AG08395 (cell line): ENCODE results near the gene UBXN4.
"Not testable (repeated sequence)": the region's sequence is repeated elsewhere in the genome, so short reads cannot be mapped to it uniquely, and the experiment has no call there.

ENCODE experiments used
- DNase-seq: peaks from one replicate; pipeline ENCODE4 v3.0.0; 2012; ENCODE audit warnings: mixed read lengths, low spot score

The UBXN4 gene

DNA sequence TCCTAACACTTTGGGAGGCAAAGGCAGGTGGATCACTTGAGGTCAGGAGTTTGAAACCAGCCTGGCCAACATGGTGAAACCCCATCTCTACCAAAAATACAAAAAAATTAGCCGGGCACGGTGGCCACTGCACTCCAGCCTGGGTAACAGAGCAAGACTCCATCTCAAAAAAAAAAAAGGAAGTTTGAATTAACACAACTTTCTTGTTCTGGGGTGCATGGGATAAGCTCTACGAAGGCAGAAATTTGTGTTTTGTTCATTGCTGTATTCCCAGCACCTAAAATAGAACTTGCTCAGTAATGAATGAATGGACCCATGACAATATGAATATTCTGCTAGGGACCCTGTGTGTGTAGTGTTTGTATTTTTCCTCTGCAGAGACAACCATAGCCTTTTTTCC is 66.2 kb downstream of the UBXN4 start:
- not testable (repeated sequence) for DNase-seq

- DNase-seq = no peak
Observed at GRCh38 chr2:135812907-135813511, 71.4 kb downstream of the UBXN4 start.

DNA sequence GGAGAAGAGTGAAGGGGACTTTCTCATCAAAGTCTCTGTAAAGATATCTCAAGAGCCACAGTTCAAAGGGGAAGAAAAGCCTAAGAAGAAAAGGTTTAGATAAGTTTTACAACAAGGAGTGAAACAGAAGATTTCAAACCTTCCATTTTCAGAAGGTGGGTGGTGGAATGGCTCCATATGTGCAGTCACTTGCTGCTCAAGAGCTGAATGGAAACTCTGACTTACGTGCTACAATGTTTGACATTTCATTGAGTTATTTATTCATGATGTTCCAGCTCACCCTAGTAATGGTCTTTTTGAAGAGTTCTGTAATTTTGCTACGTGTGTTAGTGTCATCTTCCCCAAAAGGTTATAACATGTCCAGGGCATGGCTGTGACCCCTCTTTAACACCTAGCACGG is 73.6 kb downstream of the UBXN4 start:
- DNase-seq = no peak

DNA sequence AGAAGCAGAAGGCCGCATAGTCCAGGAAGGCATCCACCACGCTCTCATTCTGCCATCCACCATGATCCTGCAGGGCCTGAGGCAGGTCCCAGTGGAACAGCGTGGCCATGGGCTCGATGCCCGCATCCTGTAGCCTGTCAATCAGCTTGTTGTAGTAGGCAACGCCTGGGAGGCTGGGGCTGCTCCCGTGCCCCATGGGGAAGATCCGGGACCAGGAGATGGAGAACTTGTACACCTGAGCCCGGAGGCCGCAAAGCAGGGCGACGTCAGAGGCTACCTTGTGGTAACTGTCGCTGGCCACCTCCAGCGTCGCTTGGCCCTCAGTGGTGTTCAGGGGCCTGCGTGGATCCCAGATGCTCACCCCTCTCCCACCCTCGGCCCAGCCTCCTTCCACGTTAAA is 75.8 kb downstream of the UBXN4 start:
- no peak for DNase-seq

- DNase-seq = no peak
Observed at GRCh38 chr2:135817951-135818350, 76.3 kb downstream of the UBXN4 start.

GRCh38 chr2:135818937-135819610 is 77.4 kb downstream of the UBXN4 start:
- peak; percentile 41 for DNase-seq

- DNase-seq = no peak
Observed at GRCh38 chr2:135820003-135820618, 78.5 kb downstream of the UBXN4 start.

DNA sequence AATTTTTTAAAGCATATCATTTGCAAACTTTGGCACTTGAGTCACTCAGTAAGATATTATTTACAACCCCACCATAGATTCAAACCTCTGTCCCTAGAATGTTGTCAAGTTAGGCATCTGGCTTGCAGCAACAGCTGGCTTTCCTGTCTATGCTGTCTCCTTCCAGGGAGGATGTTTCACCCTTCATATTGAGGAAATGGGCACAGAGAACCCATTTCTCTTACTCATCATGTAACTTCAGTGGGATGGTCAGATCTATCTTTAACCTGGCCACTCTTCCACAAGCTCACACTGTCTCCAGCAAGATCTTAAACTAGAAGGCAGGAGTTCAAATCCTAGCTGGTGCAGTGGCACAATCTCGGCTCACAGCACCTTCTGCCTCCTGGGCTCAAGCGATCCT is 79.5 kb downstream of the UBXN4 start:
- DNase-seq = no peak

DNA sequence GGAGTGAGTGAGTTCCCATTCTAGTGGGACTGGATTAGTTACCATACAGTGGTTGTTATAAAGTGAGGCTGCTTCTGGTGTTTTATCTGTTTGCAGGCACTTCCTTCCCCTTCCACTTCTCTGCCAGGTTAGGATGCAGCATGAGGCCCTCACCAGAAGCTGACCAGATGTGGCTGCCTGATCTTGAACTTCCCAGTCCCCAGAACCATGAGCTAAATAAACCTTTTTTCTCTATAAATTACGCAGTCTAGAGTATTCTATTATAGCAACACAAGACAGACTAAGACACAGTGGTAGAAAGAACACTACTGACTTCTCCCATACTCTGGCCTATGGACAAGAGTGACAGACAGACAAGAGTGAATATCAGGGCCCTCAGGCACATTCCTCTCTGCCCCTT is 81.2 kb downstream of the UBXN4 start:
- DNase-seq = no peak

GRCh38 chr2:135825131-135825530 is 83.5 kb downstream of the UBXN4 start:
- DNase-seq = no peak

GRCh38 chr2:135825550-135826176 is 84.0 kb downstream of the UBXN4 start:
- DNase-seq = no peak

DNA sequence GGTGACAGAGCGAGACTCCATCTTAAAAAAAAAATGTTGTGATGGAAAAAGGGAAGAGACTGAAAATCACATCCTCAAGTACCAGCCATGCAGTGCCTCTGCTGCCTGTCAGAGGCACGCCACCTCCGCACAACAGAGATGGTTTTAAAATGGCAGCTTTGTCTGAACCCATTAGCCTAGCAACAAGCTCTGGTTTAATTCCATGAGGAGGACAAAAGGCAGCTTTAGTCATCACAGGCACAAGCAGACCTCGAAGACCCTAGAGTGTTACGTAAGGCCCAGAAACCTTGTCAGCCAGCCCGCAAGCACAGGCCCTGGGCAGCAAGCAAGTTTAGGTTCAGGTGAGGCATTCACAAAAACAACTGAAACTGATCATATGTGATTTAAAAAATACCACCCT is 84.9 kb downstream of the UBXN4 start:
- DNase-seq = no peak

DNA sequence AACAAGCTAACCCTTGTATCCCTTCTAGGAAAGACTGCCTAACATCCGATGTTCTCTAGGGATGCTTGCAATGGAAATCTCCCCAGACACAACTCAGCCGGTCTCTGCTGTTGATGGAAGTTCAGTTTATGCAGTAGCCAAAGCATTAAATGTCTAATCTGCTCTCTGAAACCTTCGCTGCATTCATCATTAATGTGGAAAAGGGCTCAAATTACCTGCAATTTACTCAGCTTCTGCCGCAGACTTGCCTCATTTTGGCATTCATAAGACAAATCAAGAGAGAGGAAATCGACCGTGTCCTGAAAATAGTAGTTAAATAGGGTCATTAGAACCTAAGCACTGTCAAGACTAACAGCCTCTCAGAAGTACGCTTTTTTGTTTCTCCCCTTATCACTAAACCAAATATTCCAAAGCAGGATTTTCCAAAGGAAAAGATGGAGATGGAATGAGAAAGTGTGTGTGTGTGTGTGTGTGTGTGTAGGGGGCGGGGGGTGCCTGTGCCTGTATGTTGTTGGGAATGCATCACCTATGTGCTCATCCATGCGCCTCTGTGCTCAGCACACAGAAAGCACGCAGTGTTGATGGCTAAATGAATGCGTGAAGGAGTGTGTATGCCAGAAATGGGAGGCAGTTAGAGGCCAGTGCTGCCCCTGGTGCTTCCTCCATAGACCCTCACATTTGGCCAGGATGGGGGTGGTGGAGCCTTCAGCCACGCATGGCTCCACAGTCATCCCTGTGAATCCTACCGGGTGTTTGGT is 87.9 kb downstream of the UBXN4 start:
- no peak for DNase-seq

DNA sequence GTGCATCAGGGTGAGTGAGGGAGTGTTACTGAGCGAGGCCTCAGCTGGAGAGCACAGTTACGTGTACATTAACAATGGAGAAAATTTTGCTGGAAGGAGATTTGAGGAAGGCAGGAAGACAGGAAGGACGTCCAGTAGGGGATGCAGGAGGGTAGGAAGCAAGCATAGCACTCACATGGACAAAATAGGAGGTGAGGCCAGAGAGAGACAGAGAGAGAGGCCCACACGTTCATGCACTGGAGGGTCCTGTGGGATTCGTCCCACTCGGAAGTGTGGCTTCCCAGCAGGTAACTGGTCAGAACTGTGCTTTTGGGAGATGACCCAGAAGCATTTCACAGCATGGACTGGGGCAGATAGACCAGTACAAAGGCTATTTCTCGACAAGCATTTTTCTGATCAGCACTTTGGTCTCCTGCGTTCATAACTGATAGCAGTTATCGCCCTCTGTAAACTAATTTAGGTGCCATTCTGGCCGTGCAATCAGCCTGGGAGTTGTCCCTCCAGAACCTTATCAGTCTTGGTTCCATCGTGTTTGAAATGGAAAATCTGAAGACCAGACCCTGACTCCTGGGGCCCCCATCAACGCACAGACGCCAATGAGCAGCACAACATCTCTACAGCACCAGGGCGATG is 89.6 kb downstream of the UBXN4 start:
- DNase-seq = no peak

DNA sequence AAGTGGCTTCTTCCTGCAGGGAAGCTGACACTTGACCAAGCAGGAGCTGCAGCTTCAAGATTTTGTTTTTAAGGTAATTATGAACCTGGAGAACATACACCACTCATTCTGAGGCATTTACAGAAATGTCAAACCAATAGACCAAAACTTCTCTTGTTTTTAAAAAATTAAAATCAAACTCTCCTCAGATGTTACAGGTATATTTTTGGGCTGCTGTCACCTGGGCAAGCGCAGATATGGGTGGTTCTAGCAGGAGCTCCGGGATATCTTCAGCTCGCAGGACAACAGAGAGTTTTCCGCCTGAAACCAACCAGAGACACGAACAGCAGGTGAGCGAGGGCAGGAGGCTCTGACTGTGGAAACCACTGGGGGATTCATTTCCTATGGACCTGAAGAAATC is 91.2 kb downstream of the UBXN4 start:
- no peak for DNase-seq
